DMS153 treated with DMSO at 0.1 percent for 48 hours (cell line): ENCODE data around the gene SLC23A1.
A peak's percentile ranks its signal among the peaks of the same experiment; 100 is the strongest.
"Not testable (repeated sequence)": the region's sequence is repeated elsewhere in the genome, so short reads cannot be mapped to it uniquely, and the experiment has no call there.

Source experiments
- DNase-seq: peaks from one replicate; lab custom pipeline; 2025; ENCODE audit not compliant: unreplicated experiment; lab: John Stamatoyannopoulos, UW

Gene SLC23A1

DNA sequence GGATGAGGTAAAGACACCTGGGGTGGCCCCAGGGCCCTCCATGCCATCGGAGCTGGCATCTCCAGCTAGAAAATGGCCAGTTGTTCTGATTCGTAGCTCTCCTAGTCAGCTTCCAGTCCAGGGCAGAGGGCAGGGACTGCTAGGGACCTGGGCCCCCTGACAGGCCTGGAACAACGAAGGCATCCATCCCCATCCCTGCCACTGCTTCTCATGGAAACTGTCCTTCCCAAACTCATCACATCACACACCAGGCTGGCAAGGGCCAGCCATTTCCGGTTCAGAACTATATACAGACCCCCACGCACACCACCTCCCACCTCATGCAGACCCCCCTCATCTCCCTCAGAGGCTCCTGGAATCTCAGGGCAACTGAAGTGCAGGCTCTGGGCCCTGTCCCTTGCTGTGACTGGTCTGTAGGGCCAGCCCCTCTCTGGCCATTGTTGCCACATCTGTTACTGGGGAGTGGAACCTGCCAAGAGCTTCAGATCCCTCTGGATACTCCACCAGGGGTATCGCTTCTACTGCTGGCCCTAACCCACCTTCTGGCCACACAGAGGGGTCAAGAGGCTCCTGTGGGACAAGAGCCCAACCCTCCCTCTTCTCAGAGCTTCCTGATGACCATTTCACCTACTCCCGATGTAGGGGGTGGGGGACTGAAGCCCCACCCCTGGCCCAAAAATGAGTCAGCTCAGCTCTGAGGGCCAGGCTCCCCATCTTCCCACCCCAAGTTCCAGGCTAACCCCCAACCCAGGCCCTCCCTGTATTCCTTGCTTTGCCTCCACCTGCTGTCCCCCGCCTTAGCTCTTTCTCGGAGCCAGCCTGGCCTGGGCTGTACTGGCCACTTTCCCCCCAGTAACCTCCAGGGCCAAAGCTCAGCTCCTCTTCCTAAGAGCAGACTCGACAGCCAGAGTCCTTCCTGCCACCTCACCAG, 7.8 kb upstream of the SLC23A1 start:
- DNase-seq = no peak

DNA sequence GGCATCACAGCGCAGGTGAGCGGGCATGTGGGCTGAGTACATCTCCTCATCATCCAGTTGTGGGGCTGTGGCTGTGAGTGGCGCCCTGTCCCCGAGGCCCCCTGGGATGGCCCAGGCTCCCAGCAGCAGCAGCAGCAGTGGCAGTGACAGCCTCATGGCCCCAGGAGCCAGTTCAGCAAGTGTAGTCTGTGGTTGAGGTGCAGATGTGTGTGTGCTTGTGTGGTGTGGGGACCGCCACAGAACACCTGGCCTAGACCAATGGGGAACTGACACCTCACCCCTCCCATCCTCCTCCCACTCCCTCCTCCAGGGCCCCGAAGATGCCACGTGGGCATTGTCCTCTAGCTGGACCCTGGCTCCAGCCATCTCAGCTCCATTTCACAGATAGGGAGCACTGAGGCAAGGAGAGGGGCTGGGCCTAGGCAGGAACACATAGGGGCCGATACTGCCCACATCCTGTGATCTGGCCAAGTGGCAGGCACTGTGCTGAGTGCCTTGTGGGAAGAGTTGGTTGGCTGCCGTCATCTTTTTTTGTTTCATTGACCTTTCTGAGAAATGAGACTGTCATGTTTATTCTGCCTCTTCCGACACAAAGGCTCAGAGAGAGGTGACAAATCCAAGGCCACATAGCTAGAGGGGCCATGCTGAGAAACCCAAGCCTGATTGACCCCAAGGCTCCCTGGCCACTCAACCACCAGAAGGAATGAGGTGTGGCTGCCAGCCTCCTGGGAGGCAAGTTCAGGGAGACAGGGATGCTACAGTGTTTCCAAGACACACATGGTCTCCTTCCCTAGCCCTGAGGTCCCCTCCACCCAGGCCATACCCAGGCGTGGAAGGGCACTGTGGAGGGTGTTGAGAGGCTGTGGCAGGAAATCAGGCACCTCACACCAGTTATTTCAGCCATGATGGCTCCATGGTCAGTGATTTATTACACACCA, 6.9 kb upstream of the SLC23A1 start, which contains the start of gene MZB1:
TSS of gene MZB1 (minus strand) at position 213 of the 938 bp plus-strand sequence. CDS start at position 156, 57 bp downstream.
- no peak for DNase-seq

DNA sequence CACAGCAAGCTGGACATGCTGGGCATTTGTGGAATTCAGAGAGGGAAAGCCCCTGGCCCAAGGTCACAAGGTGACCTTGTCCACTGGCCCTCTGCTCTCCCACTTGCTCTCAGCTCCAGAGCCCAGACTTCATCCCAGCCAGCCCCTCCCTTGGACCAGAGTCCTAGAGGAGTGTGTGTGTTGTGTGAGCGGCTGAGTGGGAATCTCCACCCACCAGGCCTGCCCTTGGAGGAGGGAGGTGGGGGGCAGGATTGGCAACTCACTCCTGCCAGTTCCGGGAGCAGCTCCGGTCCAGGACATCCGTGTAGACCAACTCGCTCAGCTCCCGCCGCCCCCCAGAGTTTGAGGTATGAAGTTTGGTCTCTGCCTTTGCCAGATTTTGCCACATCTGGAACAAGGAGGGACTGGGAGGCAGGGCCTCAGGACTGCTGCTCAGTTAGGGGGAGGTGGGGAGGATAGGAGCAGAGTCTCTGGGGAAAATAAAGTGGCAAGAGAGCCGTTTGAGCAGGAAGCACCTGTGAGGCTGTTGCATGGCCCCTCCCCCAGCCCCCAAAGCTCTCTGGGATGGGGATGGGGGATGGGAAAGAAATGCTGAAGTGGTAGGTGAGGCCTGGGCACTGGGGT, 5.2 kb upstream of the SLC23A1 start:
- DNase-seq = peak; percentile 25

DNA sequence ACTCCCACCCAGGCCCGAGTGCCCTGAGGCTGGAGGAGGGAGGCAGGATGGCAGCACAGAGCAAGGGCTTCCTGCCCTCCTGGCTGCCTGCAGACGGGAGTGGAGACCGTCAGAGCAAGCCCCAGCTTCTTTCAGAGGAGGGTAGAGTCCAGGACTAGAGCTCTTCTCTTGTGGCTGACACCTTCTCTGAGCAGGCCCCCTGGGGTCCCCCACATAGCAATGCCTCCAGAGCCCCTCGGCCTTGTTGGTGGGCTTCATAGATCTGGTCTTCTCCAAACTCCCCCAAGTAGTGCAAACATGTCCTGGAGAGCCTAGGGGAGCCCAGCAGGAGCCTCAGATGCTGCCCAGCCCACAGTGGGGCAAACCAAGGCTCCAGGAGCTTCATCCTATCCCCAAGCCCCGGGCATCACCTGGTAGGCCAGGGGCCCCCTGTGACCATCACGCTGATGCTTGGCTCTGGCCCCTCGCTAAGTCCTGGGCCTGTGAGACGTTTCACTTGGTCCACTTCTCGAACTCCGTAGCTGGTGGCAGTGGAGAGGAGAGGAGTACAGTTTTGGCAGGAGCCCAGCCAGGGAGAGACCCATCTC, 4.6 kb upstream of the SLC23A1 start:
- DNase-seq = no peak

DNA sequence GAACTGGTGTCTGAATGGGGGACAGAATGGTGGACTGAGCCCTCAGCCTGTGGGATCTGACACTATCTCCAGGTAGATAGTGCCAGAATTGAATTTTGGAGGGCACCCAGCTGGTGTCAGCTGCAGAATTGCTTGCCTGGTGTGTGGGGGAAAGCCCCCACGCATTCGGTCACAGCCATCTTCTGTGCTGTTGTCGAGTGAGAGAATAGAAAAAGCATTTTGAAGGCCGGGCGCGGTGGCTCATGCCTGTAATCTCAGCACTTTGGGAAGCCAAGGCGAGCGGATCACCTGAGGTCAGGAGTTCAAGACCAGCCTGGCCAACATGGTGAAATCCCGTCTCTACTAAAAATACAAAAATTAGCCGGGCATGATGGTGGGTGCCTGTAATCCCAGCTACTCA, 3.9 kb upstream of the SLC23A1 start:
- not testable (repeated sequence) for DNase-seq

DNA sequence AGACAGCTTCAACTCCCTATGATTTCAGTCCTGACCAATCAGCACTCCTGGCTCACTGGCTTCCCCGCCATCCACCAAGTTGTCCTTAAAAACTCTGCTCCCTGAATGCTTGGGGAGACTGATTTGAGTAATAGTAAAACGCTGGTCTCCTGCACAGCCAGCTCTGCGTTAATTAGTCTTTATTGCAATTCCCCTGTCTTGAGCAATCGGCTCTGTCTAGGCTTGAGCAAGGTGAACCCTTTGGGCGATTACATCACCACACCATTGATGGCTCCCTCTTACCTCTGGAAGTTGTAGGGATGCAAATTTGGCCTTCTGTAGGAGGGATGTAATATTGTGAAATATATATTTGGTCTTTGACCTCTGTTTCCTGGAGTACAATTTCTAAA, 2.9 kb upstream of the SLC23A1 start:
- no peak for DNase-seq

DNA sequence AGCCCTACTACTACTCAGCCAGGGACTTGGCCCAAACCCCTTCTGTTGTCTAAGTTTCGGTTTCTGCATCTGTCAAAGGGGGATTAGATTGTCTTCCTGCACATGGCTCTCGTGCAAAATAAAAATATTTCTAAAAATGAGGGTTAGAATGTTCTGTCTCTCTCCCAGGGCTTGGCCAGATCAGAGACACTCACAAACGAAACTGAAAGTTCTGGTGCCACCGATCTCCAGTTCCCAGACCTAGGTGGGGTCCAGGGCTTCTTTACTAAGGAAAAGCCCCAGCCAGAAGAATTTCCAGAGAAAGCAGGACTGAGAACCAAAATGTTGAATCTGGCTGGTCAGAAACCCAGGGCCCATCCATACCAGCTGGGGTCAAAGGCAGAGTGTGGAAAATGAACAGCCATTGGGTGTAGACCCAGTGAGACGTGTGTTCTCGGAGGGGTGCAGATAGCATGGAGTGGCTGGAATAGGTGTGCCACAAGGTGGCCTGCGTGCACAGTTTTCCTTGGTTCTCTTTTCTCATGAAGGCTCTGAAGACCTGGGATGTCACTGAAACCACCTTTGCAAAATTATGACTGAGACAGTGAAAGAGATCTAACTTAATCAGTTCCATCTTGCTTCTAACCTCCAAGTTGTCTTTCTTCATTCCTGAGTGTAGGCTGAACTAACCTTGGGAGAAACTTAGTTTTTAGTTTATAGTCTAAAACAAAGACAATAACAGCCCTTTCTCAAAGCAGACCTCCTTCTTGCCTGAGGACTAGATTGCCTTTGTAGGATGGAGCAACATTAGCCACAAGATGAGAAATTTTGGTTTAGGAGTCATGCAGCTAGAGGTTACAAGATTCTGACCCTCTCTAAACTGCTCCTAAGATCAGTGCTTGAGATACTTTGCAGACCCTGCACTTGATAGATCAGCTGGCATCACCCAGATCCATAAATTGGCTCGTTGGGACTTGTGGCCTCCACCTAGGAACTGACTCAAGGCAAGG, 2.3 kb upstream of the SLC23A1 start:
- no peak for DNase-seq

DNA sequence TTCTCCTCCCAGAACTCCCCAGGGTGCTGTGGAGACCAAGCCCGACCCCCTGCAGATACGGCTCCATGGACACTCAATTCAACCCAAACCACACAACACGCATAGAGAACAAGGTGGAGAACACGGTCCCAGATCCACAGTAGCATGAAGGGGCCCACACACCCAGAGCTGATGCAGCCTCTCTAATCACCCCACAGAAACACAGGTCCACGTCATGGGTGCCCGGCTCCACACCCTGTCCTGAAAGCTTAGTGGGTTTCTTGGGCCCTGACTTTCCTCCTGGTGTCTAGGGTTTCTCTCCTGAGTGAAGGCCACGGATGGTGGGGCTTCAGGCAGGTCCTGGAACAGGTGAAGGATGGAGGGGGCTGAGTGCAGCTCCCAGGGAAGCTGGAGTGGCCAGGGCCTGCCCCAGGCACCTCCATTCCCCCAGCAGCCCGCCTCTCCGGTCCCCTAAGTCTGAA, 1.5 kb upstream of the SLC23A1 start:
- no peak for DNase-seq

DNA sequence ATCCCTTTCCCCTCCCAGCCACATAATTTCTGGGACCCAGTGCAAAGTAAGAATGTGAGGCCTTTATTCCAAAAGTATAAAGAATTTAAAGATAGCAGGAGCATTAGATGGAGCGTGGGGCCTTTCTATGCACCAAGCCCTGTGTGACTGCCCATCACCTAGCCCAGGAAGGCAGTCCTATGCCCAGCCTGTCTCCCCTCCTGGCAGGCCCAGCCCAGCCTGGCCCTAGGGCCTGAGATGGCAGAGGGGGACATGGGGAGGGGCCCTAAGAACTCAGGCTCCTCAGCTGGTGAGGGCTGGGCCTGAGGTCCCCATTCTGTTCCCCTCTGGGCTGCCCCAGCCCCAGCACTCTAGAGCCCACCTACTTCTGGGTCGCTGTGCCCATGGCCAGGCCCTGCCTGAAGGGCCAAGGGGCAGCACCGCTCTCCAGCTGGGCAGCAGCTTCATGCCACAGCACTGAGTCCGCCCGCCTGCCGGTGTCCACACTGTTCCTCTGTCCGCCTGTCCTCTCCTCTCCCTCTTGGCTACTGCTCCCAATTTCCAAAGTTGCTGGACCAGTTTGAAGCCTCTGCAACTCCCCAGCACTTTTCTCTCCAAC, 995 bp upstream of the SLC23A1 start:
- no peak for DNase-seq

DNA sequence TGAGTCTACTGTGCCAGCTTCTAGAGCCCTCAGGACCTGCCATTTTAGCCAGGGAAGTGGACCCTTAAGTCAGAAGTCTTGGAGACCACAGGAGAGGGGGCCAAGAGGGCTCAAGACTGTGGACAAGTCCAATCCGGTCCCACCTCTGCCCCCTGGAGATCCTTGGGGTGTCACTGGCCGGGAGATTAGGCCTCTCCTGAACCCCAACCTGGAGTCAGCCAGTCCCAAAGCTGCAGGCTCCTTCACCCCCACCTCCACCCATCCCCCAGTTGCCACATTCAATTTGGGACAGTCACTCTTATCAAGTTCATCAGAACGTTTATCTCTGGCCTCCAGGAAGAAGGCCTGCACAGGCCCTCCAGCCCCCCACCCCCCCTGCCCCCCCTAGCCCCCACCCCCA, 290 bp downstream of the SLC23A1 start:
- DNase-seq = no peak

DNA sequence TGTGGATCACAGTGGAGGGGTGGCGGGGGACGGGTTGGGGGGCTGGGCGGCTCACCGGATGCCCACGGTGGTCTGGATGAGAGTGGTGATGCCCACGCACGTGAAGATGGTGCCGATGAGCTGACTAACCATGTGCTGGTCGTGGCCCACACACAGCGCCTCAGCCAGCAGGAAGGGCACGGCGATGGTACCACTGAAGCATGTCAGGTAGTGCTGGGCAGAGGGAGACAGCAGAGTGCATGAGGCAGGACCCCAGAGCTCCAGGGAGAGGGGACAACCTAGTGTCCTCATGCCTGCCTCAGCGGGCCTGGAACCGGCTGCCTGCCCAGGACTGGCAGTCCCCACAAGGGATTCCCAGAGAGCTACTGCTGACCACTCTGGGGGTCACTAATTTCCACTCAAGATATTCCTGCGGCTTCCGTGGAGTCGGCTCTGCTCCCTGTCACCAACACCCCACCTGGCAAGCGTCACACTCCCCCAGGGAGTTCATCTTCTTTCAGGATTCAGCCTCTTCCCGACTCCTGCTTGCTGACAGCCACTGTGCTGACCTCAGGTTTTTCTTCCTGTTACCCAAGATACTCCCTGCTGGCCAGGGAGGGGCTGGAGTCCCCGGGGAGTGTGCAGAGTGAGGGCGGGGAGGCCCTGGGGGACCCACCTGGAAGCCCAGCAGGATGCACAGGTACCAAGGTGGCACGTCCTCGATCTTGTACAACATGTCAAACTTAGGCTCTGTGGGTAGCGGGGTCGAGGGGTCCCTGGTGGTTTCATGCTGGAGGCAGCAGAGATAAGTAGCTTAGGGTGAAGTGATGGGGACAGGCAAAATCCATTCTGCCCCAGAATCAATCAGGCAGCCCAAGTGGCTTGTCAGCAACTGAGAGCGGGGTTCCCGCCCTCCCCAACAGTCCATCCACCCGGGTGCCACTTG, 998 bp downstream of the SLC23A1 start:
- no peak for DNase-seq

DNA sequence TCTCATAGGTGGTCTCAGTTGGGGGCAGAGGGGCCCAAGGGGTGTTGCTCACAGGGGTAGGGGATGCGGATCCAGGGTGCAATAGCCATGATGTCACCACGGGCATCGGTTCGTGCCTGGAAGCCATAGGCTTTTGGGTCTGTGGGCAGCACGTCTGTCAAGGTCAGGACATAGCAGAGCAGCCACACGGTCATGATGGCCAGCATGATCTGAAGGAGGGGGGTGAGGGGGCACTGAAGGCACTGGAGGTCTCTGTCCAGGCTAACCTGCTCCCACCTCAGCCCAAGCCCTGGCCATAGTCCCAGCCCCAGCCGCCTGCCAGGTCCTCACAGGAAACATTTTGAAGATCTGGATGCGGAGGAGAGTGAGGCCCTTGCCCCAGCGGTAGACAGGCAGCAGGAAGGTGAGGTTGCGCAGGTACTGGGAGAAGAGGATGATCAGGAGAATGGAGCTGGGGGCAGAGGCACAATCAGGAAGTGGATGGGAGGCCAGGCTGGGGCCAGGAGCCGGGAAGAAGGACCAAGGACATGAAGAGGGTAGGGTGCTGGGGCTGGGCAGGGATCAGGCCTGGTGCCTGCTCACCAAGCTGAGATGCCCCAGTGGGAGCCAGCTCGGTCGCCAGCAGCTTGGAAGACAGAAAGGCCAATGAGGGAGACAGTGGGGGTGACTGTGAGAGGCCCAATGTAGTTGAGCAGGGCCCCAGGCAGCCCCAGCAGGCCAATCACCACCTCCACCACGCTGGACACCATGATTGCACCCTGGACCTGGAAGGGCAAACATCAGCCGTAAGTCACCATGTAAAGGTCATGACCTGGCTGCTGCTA, 3.3 kb downstream of the SLC23A1 start:
- no peak for DNase-seq

DNA sequence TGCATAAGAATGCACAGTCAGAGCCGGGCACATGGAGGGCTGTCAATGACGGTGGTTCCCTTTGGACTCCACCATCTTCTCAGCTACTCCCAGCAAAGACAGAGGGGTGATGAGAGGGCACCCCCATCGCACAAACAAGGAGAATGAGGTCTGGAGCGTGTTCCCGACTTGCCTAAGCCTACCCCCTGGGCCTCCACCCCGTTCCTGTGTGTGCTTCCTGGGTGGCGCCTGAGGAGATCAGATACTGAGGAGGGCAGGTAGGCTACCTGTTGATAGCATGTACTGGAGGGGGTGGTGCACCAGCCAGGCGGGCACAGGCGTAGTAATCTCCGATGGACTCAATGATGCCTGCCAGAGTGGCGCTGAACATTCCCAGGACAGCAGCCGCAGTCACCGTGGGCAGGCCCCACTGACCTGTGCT, 4.1 kb downstream of the SLC23A1 start:
- no peak for DNase-seq

DNA sequence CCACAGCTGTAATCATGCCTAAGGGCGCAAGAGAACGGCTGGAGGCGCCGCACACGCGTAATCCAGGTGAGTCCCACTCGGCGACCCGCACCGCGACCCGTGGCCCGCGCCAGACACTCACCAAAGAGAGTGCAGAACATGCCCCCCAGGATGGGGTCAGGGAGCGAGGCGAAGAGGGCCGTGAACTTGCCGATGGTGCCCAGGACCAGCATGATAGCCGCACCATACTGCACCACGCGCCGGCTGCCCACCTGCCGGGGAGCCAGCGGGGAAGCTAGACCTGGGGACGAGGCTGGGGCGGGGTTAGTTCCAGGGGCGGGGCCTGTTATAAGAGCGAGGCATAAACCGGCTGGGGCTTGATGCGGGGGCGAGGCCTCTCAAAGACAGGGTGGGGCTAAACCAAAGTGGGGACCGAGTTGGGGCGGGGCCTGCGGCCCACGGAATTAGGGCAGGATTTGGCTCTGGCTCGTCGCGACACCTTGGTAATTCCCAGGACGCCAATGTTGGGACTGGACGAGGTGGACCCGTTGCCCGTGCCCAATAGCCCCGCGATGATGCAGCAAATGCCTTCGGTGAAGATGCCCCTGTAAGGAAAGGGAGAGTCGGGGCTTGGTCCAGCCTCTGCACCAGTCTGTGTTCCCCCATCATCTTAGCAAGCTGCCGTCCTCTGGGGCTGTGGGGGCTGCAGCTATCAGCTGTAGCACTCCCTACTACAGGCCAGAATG, 4.8 kb downstream of the SLC23A1 start:
- no peak for DNase-seq

DNA sequence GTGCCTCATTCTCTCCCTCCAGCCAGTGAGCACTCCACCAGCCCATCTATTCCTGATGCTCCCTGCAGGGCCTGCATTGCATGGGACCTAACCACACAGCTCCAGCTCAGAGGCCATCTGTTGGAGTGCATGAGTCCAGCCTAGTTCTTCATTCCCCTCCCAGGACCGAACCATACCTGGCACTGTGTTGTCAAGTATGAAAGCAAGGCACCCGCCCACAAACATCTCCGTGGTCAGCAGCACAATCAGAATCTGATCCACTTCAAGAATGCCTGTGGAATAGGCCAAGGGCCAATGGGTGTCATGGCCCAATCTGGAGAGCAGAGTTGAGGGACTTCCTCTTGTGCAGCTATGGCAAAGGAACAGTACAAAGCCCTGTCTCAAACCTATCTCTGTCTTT, 5.9 kb downstream of the SLC23A1 start:
- no peak for DNase-seq

DNA sequence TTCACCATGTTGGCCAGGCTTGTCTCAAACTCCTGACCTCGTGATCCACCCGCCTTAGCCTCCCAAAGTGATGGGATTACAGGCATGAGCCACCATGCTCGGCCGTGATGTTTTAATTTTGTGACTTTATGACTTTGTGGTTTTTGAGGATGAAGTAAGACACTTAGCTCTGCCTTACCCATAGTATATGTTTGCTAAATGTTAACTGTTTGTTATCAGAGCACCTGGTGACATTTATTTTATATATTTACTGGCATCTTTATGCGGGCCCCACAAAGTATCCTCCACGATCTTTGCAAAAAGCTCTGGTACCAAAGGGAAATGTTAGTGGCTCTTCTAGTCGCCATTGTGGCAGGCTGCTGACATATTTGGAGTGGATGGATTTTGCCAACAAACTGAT, 6.7 kb downstream of the SLC23A1 start:
- DNase-seq = no peak

DNA sequence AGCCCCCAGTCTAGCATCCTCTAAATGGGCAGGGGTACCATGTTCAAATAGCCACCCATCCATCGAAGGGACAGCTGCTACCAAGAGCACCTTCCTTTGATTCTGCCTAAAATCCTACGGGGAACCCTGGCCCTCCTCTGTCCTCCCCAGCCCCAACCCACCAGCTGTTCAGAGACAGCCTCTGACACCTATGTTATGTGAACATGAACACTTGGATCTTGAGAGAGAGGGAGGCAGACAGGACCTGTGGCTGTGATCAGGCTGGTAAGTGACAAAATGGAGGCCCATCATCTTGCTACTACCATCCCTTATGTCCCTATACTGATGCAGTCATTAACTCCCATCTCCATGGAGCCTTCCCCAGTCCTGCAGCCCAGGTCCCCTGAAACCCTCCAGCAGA, 8.2 kb downstream of the SLC23A1 start:
- DNase-seq = no peak
